Measurements from ENCODE around the gene SLX4IP.

- TF ChIP-seq POLR2A (IDR thresholded peaks at IDR 0.05; ENCODE audit: low read depth, low read length) (no peak), POLR2AphosphoS5 (IDR thresholded peaks at IDR 0.05; ENCODE audit: low read depth, low read length) (no peak)
Observed at GRCh38 chr20:10539818-10540553, 104.9 kb downstream of the SLX4IP start.

Measured in GM12892 (cell line).